Calu3 (cell line): ENCODE measurements around the gene CAMK1D. TPM values are rescaled to one million over a fixed set of nuclear protein-coding genes. Genes with fewer than 3 reads are reported as not detected.

Experiments used
- BruUV-seq: library from RNA; stranded (reverse); fragments of 400-500 nt; replicated peaks from 2 replicates; lab custom pipeline; 2021; lab: Mats Ljungman, UMichigan
- CTCF ChIA-PET: fragments of 300-600 bp; sonication (Branson Sonifier 250); formaldehyde crosslinking; loops from one replicate; lab custom pipeline; 2022; ENCODE audit warnings: antibody characterized with exemption; lab: Charles Lee
- DNase-seq: peaks from one replicate; pipeline ENCODE4 v3.0.0; 2022
- H3K27ac Mint-ChIP-seq: one replicate; pipeline ENCODE4 v1.8.0; 2022; ENCODE audit warnings: mixed read lengths; ENCODE audit not compliant: unreplicated experiment
- H3K27me3 Mint-ChIP-seq: one replicate; pipeline ENCODE4 v1.8.0; 2022; ENCODE audit warnings: mixed read lengths; ENCODE audit not compliant: unreplicated experiment
- H3K36me3 Mint-ChIP-seq: one replicate; pipeline ENCODE4 v1.8.0; 2022; ENCODE audit warnings: mild to moderate bottlenecking, moderate library complexity, mixed read lengths; ENCODE audit not compliant: insufficient read depth, unreplicated experiment
- H3K4me1 Mint-ChIP-seq: one replicate; pipeline ENCODE4 v1.8.0; 2022; ENCODE audit warnings: mild to moderate bottlenecking, low read depth, mixed read lengths; ENCODE audit not compliant: unreplicated experiment
- H3K4me3 Mint-ChIP-seq: one replicate; pipeline ENCODE4 v1.8.0; 2022; ENCODE audit warnings: mild to moderate bottlenecking, low read depth, moderate library complexity, mixed read lengths; ENCODE audit not compliant: unreplicated experiment
- H3K9me3 Mint-ChIP-seq: one replicate; pipeline ENCODE4 v1.8.0; 2022; ENCODE audit warnings: low read depth, mixed read lengths; ENCODE audit not compliant: unreplicated experiment
- CTCF ChIP-seq: fragments of 200-600 bp; IDR thresholded peaks from one replicate; pipeline ENCODE4 v1.8.0; 2022; ENCODE audit warnings: antibody characterized with exemption; ENCODE audit not compliant: unreplicated experiment
- intact Hi-C: fragments of 100-400 bp; cut with micrococcal nuclease; formaldehyde crosslinking; loops from one replicate; pipeline ENCODE4 v1.10.0; 2022; ENCODE audit not compliant: unreplicated experiment
- total RNA-seq: library from RNA; stranded (reverse); gene quantifications from 2 replicates; pipeline ENCODE4 v1.2.3, GENCODE V29; 2022

The CAMK1D gene
- total RNA-seq, 1 experiment from 2014 or later, result 2.6 TPM

GRCh38 chr10:12638103-12638502 is 288.8 kb downstream of the CAMK1D start:
- no peak for DNase-seq
- intact Hi-C loops, result no loop called here
- no TSS peak for BruUV-seq
- no peak overlapping the region for H3K4me3 Mint-ChIP-seq
- no peaks in the 10 kb centered on the region for H3K36me3 Mint-ChIP-seq
- H3K27ac Mint-ChIP-seq, result no peak overlapping the region
- H3K27me3 Mint-ChIP-seq, result peaks cover 53% of the 10 kb centered on the region
- peaks cover 9% of the 10 kb centered on the region for H3K4me1 Mint-ChIP-seq
- CTCF ChIA-PET, result no interaction called here
- H3K9me3 Mint-ChIP-seq, result no peaks in the 10 kb centered on the region
- TF ChIP-seq CTCF, result no peak

- Mint-ChIP-seq H3K36me3 (no peaks in the 10 kb centered on the region), H3K27me3 (peaks cover 48% of the 10 kb centered on the region), H3K4me1 (peaks cover 9% of the 10 kb centered on the region), H3K27ac (no peak overlapping the region), H3K9me3 (no peaks in the 10 kb centered on the region), H3K4me3 (no peak overlapping the region)
- no peak for TF ChIP-seq CTCF
- intact Hi-C loops, result no loop called here
- no peak for DNase-seq
- no TSS peak for BruUV-seq
- CTCF ChIA-PET, result interaction anchor here (1.8 kb wide), 1 partner anchor 18 kb away, joined by 4 read pairs; no protein-coding TSS in a partner anchor
Observed at GRCh38 chr10:12638781-12639180, 289.4 kb downstream of the CAMK1D start.

- DNase-seq, result no peak
- TF ChIP-seq CTCF, result no peak
- BruUV-seq, result no TSS peak
- no peak overlapping the region for H3K27ac Mint-ChIP-seq
- intact Hi-C loops, result no loop called here
- H3K9me3 Mint-ChIP-seq, result no peaks in the 10 kb centered on the region
- H3K36me3 Mint-ChIP-seq, result no peaks in the 10 kb centered on the region
- H3K4me3 Mint-ChIP-seq, result no peak overlapping the region
- CTCF ChIA-PET, result interaction anchor here (1.8 kb wide), 1 partner anchor 16 kb away, joined by 4 read pairs; no protein-coding TSS in a partner anchor
- H3K27me3 Mint-ChIP-seq, result peaks cover 49% of the 10 kb centered on the region
- peaks cover 9% of the 10 kb centered on the region for H3K4me1 Mint-ChIP-seq
Observed at GRCh38 chr10:12639996-12640944, 290.9 kb downstream of the CAMK1D start.

GRCh38 chr10:12642036-12642435 is 292.7 kb downstream of the CAMK1D start:
- Mint-ChIP-seq H3K27me3 (peaks cover 48% of the 10 kb centered on the region), H3K36me3 (no peaks in the 10 kb centered on the region), H3K4me1 (peaks cover 9% of the 10 kb centered on the region), H3K4me3 (no peak overlapping the region), H3K9me3 (no peaks in the 10 kb centered on the region), H3K27ac (no peak overlapping the region)
- no peak for TF ChIP-seq CTCF
- DNase-seq, result no peak
- no TSS peak for BruUV-seq
- CTCF ChIA-PET, result no interaction called here
- intact Hi-C loops, result no loop called here
